ENCODE data around the gene SLFN13.
A peak's percentile ranks its signal among the peaks of the same experiment; 100 is the strongest.
"Not testable (repeated sequence)": the region's sequence is repeated elsewhere in the genome, so short reads cannot be mapped to it uniquely, and the experiment has no call there.

Gene SLFN13, protein sequence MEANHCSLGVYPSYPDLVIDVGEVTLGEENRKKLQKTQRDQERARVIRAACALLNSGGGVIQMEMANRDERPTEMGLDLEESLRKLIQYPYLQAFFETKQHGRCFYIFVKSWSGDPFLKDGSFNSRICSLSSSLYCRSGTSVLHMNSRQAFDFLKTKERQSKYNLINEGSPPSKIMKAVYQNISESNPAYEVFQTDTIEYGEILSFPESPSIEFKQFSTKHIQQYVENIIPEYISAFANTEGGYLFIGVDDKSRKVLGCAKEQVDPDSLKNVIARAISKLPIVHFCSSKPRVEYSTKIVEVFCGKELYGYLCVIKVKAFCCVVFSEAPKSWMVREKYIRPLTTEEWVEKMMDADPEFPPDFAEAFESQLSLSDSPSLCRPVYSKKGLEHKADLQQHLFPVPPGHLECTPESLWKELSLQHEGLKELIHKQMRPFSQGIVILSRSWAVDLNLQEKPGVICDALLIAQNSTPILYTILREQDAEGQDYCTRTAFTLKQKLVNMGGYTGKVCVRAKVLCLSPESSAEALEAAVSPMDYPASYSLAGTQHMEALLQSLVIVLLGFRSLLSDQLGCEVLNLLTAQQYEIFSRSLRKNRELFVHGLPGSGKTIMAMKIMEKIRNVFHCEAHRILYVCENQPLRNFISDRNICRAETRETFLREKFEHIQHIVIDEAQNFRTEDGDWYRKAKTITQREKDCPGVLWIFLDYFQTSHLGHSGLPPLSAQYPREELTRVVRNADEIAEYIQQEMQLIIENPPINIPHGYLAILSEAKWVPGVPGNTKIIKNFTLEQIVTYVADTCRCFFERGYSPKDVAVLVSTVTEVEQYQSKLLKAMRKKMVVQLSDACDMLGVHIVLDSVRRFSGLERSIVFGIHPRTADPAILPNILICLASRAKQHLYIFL

DNA sequence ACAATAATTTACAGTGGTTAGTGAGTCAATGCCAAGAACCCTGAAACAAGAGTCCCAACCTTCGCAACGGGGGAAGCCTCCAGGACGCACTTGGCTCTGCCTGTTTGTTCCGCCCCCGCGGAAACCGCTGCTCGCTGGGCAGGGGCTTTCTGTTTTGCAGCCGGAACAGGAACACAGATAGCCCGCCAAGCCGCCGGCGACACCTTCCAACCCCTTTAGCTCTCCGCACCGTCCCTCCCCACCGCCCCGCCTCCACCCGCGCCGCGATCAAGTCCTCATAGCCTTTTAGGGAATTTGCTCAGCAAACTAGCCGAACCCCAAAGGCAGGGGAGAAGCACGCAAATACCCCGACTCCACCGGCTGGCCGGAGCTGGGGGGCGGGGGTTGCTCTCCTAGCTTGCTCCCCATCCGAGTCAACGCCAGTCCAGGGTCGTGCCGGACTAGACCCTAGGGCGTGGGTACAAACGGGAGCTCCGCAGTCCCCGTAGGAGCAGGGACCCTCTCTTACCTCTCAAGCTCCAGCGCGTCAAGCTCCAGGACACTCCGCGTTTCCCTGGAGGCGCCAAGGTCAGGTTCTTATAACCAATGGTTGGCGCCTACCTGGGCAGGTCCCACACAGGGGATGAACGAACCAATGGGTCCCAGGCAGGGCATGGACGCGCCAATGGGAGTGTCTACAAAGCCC is at the start of gene SLFN13:
TSS of gene SLFN13 (minus strand) at position 553 of the 685 bp plus-strand sequence. CDS start 3,086 bp downstream, outside the sequence.
- DNase-seq (ENCODE audit: low read depth in 2 of 3, low spot score in 1 of 3), result peak; percentile 90 to 92 (median 91)

DNA sequence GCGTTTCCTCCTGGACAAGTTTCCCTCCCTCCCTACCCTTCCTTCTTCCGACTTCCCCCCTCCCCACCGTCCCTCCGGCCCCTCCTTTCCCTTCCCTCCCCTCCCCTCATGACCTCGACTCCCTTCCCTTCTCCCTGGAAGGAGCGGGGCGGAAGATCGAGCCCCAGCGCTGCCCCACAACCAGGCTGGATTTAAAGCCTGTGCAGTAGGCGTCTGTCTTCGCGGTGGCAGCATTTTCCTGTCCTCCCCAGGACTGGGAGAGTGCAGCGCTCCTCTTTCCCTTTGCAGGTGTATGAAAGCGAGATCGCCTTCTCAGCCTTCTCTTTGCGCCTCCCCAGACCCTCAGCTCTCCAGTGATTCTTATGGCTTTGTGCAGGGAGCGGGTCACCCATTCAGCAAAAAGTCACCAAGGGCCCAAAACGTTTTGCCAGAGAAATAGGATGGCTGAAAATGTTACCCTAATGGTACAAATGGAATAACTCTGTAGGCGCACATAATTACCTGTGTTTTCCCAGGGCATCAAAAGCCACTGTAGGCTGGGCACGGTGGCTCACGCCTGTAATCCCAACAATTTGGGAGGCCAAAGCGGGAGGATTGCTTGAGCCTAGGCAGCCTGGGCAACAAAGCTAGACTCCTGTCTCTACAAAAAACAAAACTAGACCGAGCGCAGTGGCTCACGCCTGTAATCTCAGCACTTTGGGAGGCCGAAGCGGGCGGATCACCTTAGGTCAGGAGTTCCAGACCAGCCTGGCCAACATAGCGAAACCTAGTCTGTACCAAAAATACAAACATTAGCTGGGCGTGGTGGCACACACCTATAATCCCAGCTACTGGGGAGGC is 48.1 kb upstream of the SLFN13 start:
- no peak for DNase-seq (ENCODE audit: low read depth in 2 of 3, low spot score in 1 of 3)

- no peak for DNase-seq (ENCODE audit: low read depth in 2 of 3, low spot score in 1 of 3)
Measured at GRCh38 chr17:35493040-35493439, 44.5 kb upstream of the SLFN13 start.

DNA sequence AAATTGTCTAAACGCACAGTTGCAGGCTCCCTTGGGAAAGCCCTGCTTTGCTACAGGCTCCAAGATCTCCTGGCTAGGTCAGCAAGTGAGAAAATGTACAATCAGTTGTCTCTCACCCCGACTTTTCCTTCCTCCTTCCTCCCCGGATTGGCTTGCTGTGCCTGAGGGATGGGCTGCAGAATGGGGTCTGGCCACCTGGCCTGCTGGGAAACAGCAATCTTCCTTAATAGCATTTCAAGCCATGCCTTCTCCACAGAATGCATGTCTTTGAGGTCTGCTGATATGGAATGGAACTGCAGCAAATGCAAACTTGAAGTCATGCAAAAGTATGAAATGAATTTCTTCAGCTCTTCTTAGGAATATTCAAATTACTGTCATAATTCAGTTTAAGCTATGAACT is 42.9 kb upstream of the SLFN13 start:
- no peak for DNase-seq (ENCODE audit: low read depth in 2 of 3, low spot score in 1 of 3)

- no peak for DNase-seq (ENCODE audit: low read depth in 2 of 3, low spot score in 1 of 3)
Measured at GRCh38 chr17:35489944-35490343, 41.4 kb upstream of the SLFN13 start.

DNA sequence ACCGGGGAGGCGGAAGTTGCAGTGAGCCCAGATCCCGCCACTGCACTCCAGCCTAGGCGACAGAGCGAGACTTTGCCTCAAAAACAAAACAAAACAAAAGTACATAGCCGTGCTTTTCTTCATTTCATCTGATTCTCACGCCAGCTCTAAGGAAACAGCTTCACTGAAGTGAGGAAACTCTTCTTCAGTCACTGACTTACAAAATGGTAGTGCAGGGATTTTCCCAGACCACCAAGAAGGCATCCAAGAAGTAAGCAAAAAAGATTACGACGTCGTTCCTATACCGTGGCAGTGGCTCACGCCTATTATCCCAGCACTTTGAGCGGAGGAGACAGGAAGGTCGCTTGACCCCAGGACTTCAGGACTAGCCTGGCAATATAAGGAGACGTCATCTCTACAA is 40.4 kb upstream of the SLFN13 start:
- DNase-seq (ENCODE audit: low read depth in 2 of 3, low spot score in 1 of 3), result no peak

- DNase-seq (ENCODE audit: low read depth in 2 of 3, low spot score in 1 of 3), result peak; percentile 71 to 81 (median 78)
Measured at GRCh38 chr17:35486920-35487732, 38.6 kb upstream of the SLFN13 start.

DNA sequence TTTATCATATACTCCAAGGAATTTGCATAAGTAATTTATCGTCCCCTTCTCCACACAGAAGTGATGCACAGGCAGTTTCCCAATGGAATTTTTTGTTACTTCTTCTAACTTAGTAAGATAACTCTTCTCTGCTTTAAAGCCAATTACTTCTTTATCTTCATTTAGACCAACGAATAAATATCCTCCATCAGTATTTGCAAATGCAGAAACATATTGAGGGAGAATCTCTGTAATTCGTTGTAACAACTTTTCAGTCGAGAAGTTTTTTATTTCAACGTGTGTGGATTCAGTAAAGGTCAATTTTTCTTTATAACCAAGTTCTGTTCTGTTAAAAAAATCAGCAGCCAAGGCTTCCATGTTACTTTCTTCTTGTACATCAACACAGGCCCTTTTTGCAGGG is 30.7 kb upstream of the SLFN13 start:
- DNase-seq (ENCODE audit: low read depth in 2 of 3, low spot score in 1 of 3), result no peak

DNA sequence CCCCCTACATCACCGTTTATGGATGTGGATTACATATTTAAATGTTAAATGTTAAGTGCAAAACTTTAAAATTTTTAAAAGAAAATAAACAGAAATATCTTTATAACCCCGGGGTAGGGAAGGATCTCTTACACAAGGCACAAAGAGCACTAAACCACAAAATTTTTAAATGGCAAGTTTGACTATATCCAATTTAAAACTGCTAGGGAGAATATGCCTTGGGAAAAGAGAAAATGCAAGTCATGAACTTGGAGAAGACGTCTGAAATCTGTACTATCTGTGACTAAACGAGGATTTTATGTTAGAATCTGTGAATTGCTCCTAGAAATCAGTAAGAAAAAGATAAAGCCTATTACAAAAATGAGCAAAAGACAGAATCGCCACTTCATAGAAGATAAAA is 28.7 kb upstream of the SLFN13 start:
- no peak for DNase-seq (ENCODE audit: low read depth in 2 of 3, low spot score in 1 of 3)

DNA sequence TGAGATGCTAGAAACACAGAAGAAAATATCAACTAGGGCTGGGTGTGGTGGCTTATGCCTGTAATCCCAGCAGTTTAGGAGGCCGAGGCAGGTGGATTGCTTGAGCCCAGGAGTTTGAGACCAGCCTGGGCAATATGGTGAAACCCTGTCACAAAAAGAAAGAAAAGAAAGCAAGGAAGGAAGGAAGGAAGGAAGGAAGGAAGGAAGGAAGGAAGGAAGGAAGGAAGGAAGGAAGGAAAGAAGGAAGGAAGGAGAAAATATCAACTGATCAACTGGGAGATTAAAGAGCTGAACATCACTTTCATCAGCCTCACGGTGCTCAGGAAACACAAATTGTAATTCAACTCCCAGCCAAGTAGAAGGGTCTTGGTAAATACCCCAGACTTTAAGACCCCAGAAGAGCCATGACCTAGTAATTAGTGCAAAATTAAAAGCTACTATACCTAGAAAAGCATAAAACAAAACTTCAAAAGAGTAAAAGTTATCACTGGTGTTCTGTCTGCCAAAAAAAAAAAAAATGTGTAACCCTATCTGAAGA is 27.8 kb upstream of the SLFN13 start:
- DNase-seq (ENCODE audit: low read depth in 2 of 3, low spot score in 1 of 3), result no peak

- DNase-seq (ENCODE audit: low read depth in 2 of 3, low spot score in 1 of 3), result no peak
Measured at GRCh38 chr17:35468475-35468874, 19.9 kb upstream of the SLFN13 start.

DNA sequence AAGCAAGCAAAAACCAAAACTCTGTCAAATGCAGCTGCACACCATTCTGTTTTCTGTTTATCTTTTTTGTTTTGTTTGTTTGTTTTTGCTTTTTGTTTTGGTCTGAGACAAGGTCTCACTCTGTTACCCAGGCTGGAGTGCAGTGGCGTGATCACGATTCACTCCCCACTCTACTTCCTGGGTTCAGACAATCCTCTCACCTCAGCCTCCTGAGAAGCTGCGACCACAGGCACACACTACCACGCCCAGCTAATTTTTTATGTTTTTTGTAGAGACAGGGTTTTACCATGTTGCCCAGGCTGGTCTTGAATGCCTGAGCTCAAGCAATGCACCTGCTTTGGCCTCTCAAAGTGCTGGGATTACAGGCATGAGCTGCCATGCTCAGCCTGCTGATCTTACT is 19.3 kb upstream of the SLFN13 start:
- DNase-seq (ENCODE audit: low read depth in 2 of 3, low spot score in 1 of 3), result no peak

GRCh38 chr17:35460354-35460851 is 11.8 kb upstream of the SLFN13 start:
- peak; percentile 5 to 36 (median 17) for DNase-seq (ENCODE audit: low read depth in 2 of 3, low spot score in 1 of 3)

GRCh38 chr17:35454035-35454434 is 5.5 kb upstream of the SLFN13 start:
- not testable (repeated sequence) for DNase-seq (ENCODE audit: low read depth in 2 of 3, low spot score in 1 of 3)

DNA sequence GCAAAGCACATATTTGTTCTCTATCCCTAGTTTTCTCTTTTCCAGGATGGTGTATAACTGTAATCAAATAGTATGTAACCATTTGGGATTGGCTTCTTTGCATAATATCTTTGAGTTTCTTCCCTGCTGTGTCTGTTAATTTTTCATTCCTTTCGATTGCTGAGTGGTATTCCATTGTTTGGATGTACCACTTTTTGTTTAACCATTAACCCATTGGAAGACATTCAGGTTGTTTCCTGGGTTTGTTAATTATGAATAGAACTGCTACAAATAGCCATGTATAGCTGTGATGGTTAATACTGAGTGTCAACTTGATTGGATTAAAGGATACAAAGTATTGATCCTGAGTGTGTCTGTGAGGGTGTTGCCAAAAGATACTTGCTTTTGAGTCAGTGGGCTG is 4.6 kb upstream of the SLFN13 start:
- no peak for DNase-seq (ENCODE audit: low read depth in 2 of 3, low spot score in 1 of 3)

GRCh38 chr17:35449371-35449931 is 885 bp upstream of the SLFN13 start:
- DNase-seq (ENCODE audit: low read depth in 2 of 3, low spot score in 1 of 3), result no peak

GRCh38 chr17:35448899-35449227 is 297 bp upstream of the SLFN13 start:
- DNase-seq (ENCODE audit: low read depth in 2 of 3, low spot score in 1 of 3), result no peak

DNA sequence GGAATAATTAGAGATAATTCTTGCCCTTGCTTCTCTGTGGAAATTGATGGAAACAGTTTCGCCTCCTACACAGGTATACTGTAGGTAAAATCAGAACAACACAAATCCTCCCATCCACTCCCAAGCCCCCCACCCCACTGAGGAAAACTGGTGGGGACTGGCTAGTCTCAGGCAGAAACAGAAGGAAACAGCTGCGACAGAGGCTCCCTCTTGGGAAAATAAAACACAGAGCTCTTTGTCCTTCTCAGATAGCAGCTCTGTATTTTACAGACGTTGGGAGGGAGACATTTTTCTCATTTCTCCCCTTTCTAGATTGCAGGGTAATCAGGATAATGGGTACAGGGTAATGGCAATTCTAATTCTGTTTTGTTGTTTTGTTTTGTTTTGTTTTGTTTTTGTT is 1.1 kb downstream of the SLFN13 start:
- no peak for DNase-seq (ENCODE audit: low read depth in 2 of 3, low spot score in 1 of 3)

- DNase-seq (ENCODE audit: low read depth in 2 of 3, low spot score in 1 of 3), result no peak
Measured at GRCh38 chr17:35438433-35438832, 10.1 kb downstream of the SLFN13 start.
